ENCODE measurements around the gene INKA2.

Gene INKA2

DNA sequence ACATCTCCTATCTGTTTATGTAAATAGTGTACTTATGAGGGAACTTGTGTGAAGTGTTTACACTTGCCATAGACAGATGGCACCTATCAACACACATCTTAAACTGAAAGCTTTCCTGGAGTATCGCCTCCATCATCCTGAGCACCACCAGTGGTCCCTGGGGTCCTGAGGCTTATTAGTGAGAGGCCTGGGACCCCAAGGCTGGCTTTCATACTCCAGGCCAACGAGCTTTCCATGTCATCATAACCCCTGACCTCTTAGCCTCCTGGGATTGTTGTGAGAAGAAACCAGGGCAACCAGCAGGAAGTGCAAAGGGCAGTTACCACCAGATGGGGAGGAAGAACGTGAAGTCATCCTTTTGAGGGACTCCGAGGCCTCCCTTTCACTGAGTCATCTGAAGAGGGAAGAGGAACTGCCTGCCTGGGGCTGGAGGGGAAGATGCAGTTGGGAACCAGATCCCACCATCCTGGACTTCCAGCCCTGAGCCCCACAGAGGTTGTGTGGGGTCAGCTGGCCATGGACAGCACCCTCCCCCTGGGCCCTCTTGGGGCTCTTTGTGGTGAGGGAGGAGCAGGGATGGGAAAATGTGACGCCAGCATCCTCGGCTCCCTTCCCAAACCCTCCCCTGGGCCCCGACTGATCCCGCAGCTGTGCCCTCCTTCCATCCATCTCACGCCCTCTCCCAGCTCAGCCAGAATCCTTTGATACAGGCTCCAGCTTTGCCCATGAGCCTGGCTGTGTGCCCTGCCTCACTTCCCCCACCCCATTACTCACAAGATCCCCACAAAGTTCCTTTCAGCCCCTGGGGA is 5.8 kb downstream of the INKA2 start:
- DNase-seq (ENCODE audit: low read depth) = peak; percentile 91

DNA sequence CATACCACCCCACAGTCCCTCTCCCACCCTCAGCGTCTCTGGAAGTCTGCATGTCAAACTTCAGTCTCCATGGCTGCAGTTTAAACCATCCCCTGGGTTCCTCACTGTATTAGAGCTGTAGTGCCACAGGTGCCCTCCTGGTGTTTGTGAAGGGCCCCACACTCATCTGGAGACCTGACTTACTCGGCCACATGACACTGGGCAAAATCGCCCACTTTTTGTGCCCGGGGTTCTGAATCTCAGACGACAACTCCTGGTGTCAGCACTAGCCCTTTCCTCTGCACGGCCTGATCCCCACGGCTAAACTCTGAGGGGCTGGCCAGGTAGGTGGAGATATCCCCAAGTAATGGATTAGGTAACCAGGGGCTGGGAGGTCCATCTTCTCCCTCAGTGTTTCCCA is 6.5 kb downstream of the INKA2 start:
- no peak for DNase-seq (ENCODE audit: low read depth)

DNA sequence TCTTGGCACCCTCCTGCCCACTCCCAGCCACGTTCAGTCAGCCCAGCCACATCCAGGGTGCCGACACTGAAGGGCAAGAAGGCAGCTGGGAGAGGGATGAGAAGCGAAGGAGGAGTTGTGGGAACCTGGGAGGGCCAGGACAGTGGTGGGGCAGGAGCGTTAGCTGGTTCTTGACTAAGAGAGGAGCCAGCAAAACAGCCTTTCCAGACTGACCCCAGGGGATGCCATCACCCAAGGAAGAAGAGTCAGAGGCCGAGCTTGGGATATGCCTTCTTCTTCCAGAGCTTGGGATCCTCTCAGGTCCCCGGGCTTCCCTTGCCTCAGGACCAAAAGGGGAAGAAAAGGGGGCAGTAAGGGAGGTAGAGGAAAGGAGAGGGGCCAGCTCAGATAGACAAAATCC is 7.2 kb downstream of the INKA2 start:
- no peak for DNase-seq (ENCODE audit: low read depth)

DNA sequence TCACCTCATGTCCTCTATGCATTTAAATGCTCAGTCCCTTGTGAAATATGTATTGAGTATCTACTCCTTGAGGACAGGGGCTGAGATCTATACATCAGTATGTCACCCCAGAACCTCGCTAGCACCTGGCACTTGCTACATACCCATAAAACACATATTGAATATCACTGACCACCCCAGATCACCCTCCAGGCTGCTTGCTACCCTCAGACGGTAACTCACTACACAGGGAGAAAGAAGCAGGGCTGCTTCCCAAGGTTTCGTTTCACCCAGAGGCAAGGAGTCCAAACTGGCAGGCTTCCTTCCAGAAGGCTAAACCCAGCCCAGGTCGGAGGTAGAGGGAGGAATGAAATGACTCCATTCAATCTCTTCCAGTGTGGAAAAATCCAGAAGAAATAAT is 8.5 kb downstream of the INKA2 start:
- no peak for DNase-seq (ENCODE audit: low read depth)

DNA sequence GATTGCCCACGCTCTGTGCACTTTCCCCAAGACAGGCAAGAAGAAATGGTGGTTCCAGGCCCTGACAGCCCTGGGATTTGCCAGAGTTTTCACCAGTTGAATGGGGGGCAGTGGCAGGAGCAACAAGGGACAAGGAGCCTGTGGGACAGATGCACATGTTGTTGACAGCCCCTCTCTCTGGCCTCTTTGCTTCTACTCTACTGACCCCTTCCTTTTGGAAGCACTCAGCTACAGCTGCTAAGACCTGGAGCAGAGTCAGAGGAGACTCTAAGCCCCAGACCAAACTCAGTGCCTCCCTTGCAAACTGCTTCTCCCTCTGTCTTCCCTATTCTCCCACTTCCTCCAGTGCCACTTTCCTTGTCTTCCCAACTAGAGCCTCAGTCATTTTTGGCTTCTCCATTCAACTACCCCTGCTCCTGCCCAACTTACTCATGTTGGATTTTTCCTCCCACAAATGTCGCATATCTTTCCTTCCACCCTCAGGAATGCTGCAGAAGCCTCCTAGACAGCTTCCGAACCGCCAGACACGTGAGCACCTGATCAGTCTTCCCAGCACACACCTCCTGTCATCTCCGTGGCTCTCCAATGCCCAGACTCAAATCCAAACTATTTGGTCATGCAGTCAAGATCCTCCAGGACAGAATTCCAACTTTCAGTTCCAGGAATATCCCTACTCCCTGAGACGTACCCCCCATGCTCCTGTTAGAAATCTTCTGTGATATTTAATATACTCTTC is 9.1 kb downstream of the INKA2 start:
- no peak for DNase-seq (ENCODE audit: low read depth)

DNA sequence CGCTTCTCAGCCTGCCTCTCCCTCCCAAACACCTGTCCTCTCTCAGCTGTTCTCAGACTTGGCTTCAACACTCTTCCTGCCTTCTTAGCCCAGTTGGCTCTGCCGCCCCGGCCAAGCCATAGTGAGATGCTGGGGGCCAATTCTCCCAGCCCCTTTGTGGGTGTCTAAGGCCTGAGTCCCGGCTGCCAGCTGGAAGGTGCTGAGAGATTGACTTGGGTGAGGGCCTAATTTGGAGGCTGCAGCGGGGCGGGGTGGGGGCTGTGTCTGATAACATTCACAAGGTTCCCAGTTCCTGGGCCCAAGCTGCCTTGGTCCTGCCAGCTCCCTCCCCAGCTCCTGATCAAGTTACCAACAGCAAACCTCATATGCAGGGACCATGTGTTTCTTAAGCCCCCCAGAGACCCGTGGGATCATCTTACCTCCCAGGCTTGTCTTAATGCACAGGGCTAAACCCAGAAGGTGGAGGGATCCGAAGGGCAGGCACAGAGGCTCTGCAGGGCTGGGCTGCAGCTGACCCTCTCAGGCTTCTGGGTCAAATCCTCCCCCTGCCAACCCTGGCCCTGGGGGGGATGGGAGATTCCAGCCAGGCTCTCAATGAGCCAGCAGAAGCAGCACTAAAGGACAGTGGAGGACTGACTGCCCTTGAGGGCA is 9.8 kb downstream of the INKA2 start:
- no peak for DNase-seq (ENCODE audit: low read depth)

DNA sequence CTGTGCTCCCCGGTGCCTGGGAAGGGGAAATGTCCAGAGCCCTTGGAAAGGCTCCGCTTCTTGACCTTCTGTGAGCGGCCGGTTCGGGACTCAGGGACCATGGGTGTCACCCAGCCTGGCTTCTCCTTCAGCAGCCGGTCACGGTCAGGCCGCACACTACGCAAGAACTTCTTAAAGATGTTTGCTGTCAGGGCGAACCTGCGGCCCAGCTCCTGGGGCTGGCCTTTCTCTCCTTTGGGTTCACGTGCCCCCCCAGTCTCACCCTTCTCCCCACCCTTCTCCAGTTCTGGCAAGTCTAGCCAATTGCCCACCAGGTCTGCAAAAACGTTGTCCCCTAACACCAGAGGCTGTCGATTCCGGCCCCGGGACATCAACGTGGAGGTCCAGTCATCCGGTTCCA is 12.1 kb downstream of the INKA2 start:
- no peak for DNase-seq (ENCODE audit: low read depth)

DNA sequence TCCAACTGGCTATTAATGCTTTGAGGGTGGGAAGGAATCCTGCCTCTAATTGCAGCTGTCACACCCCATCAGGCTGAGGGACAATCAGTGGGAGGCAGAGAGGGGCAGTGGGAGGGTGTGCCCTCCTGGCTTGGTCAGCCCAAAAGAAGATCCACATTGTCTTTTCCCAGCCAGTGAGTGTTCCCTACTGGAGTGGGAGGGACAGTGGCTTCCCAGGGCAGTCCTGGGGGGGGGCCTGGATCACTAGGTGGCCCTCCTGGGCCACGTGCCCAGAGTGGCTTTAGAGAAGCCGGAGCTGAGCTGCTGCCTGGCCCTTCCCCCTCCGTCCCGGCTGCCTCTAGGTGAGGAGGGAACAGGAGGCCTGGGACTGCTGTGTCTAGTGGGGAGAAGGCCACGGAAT is 14.0 kb downstream of the INKA2 start:
- no peak for DNase-seq (ENCODE audit: low read depth)

DNA sequence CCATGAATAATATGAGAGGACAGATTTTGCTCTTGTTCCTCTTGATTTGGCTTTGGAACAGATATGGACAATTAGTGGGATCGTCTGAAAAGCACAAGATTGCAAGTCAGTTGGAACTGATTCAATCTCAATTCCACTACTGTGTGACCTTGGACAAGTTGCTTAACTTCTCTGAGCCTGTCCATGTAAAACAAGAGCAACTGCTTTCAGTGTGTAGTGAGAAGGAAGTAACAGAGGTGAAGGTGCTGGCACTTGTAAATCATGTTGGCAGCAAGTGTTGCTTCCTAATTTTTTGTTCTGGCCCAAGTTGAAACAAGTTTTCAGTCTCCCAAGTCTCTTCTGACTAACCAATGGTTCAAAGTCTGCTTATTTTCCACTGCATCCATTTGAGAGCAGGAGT is 15.3 kb downstream of the INKA2 start:
- no peak for DNase-seq (ENCODE audit: low read depth)

DNA sequence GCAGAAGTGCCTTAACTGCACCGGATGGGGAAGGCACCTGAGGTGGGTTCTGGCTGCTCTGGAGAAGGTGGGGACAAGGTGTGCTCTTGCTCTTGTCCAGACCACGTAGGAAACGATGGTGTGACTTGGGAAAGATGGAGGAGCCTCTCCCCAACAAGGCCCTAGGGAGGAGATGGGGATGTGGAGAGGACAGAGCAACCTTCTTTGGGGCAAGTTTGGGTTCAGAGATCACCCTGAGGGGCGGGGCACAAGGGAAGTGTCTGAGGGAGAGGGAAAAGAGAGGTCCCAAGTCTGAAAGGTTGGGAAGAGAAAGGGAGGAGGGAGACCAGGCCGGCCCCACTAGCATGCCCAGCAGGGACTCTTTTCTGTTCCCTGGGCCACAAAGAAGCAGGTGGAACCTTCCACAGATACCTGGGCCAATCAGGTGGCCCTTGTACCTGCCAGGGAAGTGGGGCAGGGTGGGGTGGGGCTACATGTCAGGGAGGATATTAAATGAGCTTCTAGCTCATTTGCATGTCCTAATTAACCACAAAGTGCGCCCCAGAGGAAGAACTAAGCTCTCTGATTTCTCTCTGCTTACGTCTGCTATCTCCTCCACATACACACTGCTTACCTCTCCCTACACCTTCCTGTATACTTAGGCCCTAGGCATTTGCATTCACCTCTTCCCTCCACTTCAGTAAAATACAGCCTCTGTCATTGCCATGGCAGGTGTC is 15.9 kb downstream of the INKA2 start:
- no peak for DNase-seq (ENCODE audit: low read depth)

DNA sequence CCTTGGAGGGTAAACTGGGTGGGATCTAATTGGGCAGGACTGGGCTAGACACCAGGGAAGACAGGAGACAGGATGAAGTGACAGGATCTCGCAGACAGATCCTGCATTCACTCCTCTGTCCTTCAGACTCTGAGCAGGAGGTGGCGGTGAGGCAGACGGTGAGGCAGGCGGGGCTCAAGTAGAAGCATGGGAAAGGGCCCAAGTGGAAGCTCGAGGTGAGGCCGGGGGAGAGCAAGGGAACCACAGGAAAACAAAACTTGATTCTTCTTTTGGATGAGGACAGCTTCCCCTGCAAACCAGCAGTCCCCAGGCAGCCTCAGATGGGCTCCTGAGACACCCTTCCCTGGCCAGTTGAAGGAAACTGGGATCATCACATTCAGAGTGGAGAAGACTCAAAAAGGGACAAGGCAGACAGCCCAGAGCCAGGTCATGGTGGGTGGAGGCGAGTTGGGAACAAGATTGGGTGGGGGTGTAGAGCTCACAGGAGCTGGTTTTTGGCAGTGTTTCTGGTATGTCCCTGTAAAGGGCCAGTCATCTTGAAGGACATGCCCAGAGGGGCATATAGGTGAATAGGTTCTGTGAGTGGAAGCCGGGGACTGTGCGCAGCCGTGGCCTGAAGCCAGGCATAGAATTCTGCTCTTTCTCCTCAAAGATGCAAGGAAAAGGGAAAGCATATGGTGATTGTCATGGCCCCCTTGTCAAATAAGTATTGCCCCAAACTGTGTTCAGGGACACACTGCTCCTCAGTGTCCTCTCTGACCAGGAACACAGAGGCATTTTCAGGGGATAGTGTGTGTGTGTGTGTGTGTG is 18.0 kb downstream of the INKA2 start:
- DNase-seq (ENCODE audit: low read depth) = no peak

DNA sequence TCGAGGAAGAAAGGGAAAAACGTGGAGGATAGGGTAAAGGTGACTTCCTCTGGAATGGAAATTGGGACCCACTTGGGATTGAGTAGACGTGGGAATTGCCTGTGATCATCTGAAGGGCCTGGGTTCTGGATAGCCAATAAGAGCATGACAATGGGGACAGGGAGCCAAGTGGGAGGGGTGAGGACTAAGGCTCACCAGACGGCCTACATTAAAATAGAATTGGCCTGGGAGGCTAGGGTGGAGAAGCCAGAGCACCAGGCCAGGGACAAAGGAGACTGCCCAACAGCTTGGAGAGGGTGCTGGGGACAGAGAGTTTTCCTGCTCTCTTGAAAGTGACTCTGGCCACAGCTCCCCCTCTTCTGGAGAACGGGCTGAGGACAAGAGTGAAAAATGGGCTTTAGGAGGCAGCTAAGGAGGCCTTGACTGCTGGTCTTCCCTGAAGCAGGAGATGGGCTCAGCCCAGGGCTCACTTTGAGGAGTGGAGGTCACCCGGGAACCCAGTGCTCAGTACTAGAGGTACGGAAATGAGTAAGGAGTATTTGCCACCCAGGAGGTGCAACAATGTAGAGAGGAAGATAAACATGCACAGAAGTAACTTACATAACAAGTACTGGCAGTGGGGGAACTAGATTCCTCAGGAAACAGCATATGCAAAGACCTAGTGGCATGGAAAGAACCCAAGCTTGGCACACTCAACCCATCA is 18.8 kb downstream of the INKA2 start:
- no peak for DNase-seq (ENCODE audit: low read depth)

DNA sequence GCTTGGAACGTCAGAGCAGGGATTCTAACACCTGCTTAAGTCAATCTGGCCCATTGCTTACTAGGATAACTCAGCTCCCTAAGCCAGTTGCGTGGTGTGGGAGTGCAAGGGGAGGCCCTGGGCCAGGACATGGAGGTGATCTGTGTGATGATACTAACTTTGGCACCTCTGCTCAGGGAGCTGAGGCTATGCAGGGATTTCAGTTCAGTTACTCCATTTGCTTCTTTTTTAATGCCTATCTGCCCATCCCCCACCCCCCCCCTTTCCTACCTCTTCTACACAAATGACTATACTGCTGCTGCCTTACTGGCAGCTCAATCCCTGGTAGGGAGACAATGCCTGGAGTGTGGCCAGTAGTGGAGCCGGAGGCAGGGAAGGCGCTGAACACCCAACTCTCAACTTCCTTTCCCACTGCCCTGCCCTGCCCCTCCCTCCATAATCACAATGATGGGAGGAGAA is 19.5 kb downstream of the INKA2 start:
- DNase-seq (ENCODE audit: low read depth) = no peak

DNA sequence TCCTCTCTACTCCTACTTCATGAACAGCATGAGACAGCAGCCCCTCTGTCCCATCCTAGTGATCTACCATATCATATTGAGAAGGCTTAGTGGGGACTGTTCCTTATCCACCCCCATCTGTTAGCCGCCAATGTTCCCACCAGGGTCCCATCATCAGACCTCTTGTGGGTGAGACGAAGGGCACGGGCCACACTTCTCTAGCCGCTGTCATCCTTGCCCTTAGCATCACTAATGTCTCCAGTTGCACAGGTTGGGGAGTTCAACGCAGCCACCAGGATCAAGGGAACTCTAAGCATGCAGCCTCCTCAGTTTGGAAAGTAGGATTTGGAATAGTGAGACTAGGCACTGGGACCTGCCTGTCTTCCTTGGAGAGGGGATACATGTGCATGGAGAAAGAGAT is 20.1 kb downstream of the INKA2 start:
- DNase-seq (ENCODE audit: low read depth) = no peak

DNA sequence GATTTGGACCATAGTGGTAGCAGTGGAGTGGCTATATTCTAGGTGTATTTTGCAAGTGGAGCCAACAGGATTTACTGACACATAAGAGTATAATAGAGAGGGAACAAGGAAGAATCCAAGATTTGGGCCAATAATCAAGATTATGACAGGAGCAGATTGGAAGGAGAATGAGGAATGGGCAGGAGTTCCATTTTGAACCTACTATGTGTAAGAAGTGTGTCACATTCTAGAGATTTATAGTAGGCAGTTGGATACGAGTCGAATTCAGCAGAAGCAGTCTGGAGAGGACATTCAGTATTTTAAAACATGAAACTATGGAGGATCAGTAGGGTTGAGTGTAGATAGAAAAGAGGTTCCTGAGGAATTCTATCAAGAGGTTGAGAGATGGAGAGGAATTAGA is 21.7 kb downstream of the INKA2 start:
- no peak for DNase-seq (ENCODE audit: low read depth)

DNA sequence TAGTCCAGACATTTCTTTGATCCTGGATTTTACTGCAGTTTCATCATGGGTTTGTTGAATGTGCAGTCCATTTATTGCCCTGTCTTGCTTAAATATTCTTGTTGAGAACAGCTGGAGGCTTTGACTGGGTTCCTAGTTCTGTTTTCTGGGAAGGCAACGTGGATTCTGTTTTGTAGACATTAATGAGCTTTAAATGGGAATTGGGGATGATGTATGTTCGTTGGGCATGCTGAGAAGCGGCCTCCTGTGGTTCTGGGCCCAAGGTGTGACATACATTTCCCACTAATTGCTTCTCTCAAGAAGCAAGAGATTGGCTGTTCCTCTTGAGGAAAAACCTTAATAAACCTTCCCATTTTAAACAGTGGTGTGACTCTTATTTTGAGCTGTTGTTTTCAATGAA is 22.9 kb downstream of the INKA2 start:
- DNase-seq (ENCODE audit: low read depth) = no peak

DNA sequence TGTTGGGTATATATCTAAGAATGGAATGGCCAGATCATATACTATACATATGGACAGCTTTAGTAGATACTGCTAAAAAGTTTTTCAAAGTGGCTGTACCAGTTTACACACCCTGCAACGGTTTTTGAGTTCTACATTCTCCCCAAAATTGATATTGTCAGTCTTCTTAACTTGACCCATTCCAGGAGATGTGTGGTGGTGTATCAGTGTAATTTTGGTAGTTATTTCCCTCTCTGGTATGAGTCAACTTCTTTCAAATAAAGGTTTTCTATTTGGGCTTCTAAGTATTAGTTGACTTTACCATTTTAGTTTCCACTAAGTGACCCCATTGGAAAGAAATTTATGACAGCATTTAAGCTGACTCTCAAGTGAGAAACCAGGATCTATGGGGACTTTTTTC is 29.2 kb downstream of the INKA2 start:
- DNase-seq (ENCODE audit: low read depth) = no peak

DNA sequence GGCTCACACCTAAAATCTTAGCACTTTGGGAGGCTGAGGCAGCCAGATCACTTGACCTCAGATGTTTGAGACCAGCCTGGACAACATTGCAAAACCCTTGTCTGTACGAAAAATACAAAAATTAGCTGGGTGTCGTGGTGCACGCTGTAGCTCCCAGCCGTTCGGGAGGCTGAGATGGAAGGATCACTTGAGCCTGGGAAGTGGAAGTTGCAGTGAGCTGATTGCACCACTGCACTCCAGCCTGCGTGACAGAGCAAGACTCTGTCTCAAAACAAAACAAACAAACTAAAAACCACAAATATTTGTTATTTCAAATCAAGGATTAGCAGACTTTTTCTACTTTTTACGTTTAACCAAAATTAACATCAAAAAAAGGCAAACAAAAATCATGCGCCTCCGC is 31.3 kb downstream of the INKA2 start:
- no peak for DNase-seq (ENCODE audit: low read depth)

DNA sequence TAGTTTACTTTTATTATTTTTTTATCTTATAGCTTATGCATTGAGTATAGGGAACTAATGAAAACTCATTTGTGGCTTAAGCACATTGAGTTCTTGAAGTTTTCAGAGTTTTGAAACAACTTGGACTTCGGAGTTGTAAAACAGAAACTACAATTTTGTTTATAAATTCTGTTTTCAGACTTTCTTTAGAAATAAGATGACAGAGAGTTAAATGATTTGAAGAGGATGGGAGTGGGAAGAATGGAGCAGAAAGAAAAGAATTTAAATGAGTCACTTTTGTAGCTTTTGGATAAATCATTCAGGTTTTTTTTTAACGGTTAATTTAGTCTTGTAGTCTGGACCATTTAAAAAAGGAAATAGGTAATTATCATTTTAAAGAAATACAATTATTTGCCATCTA is 32.3 kb downstream of the INKA2 start:
- DNase-seq (ENCODE audit: low read depth) = no peak

DNA sequence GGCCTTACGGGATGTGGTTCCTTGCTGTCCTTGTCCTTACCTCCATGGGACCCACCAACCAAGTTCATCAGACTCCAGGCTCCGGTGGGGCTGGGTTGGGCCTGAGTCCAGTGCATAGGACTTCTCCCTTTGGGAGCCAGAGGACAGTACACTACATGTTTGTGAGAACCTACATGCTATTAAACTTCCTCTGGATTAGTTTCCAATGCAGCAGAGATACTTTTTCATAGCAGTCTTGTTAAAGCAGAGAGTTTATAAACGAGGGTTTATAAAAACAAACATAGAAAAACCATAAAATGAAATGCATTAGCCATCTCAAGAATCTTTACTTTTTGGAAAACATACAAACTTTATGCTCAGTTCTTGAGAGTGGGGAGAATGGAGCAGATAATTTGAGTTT is 33.4 kb downstream of the INKA2 start:
- DNase-seq (ENCODE audit: low read depth) = no peak

DNA sequence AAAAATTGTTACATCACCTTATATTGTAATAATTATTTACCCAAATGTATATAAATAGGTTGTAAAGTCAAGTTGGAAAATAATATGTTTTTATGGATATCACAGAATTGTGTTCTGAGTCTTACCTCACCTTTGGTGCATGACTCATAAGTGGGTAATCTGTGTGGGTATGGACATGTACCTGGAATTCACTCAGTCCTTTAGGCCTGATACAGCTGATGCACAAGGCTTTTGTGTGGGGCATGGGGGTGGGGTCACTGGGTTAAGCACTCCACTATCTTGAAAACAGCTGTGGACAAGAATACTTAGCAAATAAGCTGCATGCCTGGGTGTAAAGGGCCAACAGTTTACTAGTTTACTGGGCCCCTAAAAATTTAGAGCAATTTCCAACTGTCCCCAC is 34.4 kb downstream of the INKA2 start:
- DNase-seq (ENCODE audit: low read depth) = no peak
